Ishikawa (cell line): ENCODE results near the gene FAT2.

Source experiments
- CEBPB ChIP-seq: IDR thresholded peaks from 2 replicates; pipeline ENCODE4 v1.6.1; 2012
- NFIC ChIP-seq: IDR thresholded peaks from 2 replicates; pipeline ENCODE4 v1.6.1; 2012
- RAD21 ChIP-seq: IDR thresholded peaks from 2 replicates; pipeline ENCODE4 v1.6.1; 2012; ENCODE audit warnings: low read depth
- TEAD4 ChIP-seq: IDR thresholded peaks from 2 replicates; pipeline ENCODE4 v1.6.1; 2012
- TF ChIP-seq, protein P1 (sequence below): IDR thresholded peaks from 2 replicates; pipeline ENCODE4 v1.6.1; 2012

GRCh38 chr5:151596828-151597539 lies 5.9 kb upstream of the FAT2 start:
- no peak for TF ChIP-seq CEBPB
- TF ChIP-seq, protein P1, sequence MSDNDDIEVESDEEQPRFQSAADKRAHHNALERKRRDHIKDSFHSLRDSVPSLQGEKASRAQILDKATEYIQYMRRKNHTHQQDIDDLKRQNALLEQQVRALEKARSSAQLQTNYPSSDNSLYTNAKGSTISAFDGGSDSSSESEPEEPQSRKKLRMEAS, result peak; percentile 29; the same call in 1 of the 2 replicates
- TF ChIP-seq RAD21, result no peak
- TF ChIP-seq NFIC, result no peak
- peak; percentile 98 for TF ChIP-seq TEAD4
